Kidney glomerular epithelial cell (primary cell): ENCODE data around the gene VPS13C.

Experiments
- DNase-seq: peaks from one replicate; lab custom pipeline; 2025; lab: John Stamatoyannopoulos, UW

The VPS13C gene

DNA sequence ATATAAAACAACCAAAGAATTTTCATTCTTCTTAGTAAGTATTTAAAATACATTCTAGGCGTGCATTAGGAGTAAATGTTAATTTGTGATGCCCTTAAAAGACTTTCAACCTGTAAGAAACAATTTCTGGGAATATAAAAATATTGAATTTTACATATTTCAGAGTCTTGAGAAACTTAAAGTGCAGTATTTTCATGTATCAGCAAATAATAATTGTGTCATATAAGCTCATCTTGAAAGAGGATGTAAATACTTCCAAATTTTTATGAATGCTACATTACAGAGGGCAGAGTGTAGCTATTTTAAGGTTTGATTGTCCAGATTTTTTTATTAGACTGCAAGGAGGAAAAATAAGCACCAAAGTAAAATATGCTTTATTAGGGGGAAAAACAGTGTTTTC, 207.1 kb downstream of the VPS13C start:
- no peak for DNase-seq

GRCh38 chr15:61851955-61852354, 208.3 kb downstream of the VPS13C start:
- DNase-seq, result no peak

- DNase-seq, result no peak
Observed at GRCh38 chr15:61849447-61849846, 210.8 kb downstream of the VPS13C start.

DNA sequence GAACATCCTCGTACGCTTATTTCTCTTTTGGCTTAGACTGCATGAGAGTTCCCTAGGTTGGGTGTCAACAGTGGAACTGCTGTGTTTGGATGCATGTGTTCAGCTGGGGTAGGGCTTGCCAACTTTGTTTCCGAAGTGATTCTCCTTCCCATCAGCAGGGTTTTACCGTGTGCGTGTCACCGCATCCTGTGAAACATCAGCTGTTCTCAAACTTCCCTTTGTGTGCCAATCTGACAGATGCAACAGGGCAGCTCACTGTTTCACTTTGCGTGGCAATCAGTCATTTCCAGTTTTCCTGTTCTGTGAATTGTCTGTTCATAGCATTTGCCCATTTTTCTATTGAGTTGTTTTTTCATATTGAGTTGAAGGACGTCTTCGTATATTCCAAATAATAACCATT, 218.8 kb downstream of the VPS13C start:
- no peak for DNase-seq

DNA sequence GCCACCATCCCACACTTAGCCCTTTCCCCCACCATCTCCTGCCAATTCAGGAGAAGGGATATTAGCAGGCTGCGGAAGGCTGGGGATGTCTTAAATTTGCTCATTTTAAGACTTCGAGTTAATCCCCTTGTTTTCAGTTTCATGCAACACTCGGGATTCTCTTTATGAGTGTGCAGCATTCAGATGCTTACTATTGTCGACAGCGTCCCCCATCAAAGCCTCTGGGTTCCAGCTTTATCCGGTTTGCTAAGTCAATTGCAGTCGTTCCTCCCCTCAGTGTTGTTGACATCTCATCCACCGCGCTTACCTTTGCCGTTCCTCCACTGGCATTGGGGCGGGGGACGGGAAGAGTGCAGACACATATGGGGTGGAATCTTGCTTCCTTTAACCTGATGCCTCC, 220.2 kb downstream of the VPS13C start:
- no peak for DNase-seq

DNA sequence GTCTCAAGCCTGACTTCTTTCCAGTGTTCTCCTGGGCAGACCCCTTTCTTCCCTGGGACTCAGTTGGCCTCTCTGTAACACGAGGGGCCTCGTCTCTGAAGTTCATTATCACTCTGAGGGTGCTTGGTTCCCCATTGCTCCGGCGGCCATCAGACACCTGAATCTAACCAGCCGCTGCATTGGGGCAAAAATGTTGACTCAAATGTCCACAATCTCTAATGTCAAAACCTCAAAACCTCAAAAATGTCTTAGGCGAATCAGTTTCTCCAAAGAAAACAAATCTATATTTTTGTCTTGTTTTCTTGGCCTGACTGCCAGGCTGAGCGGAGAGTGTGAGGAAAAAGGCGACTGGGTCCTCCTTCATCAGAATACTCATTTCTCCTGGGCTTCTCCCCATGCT, 220.7 kb downstream of the VPS13C start:
- DNase-seq, result peak; percentile 6

DNA sequence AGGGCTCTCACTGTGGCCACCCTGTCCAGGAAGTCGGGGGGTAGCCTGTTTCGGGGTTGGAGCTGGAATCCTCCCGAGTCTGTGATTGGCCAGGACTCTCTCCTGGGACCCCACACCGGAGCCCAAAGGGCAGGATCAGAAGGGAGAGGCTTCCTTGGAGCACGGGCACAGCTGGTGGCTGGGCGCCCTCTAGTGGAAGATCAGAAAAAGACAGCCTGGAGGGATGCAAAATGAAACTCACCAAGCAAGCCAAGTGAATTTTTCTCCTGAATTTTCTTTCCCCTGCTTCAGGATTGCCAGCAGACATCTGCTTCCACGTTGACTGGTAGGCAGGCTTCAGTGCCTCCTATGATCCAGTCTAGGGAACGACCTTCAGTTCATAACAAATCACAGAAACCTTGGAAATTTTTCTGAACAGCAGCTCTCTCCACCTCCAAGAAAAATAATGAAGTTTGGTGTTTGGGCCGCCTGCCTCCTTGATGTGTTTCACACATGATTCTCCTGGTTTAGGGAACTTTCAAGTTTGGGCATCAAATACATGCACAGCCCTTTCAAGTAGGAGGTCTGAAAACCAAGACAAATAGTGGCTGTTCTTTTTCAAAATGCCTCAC, 224.6 kb downstream of the VPS13C start:
- DNase-seq, result peak; percentile 35

GRCh38 chr15:61835029-61835428, 225.2 kb downstream of the VPS13C start:
- no peak for DNase-seq

- peak; percentile 37 for DNase-seq
Observed at GRCh38 chr15:61834076-61834697, 226.1 kb downstream of the VPS13C start.

DNA sequence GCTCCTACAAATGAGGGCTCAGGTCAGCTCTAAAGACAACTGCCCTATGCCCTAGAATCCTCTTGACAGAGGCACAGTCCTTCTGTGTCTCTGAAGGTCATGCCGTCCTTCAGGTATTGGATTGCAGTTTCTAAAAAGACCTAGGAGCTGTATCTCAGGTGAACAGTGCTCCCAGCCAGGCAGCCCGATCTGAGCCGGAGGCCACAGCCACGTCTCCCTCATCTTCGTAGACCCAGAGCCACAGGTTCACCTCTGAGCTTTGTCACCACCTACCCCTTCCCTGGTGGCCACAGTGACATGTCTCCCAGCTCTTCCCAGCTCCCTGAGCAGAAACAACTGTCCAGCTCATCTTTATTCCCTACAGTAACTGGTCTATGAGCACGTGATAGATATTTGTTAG, 228.0 kb downstream of the VPS13C start:
- no peak for DNase-seq

DNA sequence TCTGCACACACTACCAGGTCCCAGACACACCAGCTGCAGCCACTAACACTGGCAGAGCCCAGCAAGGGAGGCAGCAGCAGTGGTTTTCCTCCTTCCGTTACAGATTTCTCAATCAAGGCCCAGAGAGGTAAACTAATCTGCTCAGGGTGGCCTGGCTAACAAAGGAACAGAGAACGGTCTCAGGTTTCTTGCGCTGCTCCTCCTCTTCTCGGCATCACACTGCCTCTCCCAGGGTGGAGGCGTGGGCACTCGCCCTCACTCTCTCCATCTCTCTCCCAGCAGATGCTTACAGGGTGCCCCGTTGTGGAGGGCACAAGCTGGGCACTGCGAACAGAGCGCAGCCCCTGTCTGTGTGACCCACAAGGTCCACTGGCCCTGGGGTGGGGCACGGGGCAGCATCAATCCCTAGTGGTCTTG, 228.7 kb downstream of the VPS13C start:
- DNase-seq, result no peak

DNA sequence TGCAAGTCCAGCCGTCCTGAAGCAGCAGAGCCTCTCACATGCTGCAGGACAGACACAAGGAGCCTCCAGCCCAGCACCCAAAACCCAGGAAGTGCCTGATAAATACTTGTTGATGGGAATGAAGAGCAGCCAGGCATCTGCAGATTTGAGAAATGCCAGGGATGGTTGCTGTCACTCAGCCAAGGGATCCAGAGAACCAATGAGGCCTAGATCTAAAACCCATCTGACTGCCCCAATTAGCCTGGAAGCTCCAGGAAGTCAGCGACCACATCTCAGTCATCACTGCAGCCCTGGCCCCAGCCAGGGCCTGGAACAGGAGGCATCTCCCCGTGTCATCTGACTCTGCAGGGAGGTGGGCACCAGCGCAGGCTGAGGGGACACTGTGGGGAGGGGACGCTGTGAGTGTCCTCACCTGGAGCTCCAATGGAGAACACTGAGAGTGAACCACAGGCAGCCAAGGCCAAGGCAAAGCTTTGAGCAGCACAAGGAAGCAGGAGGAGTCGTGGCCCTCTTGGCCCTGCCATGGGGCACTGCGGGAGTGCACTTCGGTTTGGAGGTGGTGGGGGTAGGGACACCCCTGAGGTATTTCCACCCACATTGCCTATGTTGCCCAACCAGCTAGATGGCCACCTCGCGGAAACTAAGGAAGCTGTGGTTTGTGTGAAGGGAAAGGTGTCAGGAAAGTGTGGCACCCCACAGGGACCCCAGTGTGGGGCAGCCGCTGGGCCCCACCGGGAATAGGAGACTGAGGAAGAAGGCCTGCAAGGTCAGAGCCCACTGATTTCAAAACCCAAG, 229.5 kb downstream of the VPS13C start:
- no peak for DNase-seq

DNA sequence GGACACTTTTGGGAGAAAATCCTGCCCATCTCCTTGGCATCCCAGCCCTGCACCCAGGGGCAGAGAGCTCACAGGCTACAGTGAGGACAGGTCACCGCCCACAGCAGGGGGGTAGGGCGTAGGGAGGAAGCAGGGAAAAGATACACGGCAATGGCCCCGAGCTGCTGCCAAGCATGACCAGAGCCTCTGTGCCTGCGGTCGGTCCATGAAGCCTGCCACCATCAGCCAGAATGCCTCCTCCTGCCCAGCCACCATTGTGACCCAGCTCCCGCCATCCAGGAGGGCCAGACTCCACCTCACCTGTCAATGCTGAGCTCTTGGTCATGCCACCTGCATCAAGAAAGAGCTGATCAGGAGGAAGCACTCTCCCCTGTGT, 230.7 kb downstream of the VPS13C start:
- no peak for DNase-seq

DNA sequence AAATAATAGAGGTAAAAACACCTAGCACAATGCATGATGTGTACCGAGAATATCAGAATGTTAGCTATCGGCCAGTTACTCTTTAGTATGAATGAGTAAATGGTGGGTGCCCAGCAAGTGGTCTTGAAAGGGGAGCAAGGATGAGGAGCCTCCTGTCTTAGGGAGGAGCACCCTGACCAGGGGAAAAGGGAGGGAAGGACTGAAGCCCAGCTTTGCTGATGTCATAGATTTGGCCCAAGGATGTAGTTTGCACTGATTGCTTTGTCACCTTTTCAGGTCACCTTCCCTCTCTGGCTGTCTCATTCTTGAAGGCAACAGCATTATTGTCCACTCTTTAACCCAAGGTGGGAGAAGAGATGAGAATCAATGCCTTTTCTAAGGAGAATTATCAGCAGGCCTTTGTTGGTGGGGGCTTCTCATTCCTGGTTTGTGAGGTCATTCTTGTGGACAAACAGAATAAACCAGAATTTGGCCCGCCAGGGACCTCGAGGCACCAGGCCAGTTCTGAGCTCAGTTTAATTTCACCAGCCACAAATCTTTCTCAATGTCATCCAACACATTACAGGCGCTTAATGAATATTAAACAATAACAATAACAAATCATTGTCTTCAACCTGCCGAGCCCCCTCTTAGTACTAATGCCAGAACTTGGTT, 231.3 kb downstream of the VPS13C start:
- DNase-seq, result no peak

DNA sequence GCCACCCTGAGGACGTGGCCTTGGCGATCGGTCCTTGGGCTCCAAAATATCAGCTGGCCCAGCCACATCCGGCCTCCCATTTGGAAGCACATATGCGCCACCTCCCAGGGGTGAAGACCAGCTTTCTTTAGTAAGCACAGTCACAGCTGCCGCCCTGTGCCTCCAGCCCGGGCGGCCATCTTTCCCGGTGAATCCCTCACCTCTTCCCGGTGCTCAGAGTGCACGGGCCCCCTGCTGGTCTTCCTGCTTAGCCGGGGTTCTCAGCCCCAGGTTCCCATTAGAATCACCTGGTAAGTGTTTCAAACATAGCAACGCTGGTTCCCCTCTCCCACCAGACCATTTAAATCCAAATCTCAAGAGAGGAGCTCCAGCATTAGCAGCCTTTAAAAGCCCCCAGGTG, 232.2 kb downstream of the VPS13C start:
- DNase-seq, result no peak

- no peak for DNase-seq
Observed at GRCh38 chr15:61827131-61827530, 233.1 kb downstream of the VPS13C start.

GRCh38 chr15:61824291-61824690, 236.0 kb downstream of the VPS13C start:
- DNase-seq, result no peak

DNA sequence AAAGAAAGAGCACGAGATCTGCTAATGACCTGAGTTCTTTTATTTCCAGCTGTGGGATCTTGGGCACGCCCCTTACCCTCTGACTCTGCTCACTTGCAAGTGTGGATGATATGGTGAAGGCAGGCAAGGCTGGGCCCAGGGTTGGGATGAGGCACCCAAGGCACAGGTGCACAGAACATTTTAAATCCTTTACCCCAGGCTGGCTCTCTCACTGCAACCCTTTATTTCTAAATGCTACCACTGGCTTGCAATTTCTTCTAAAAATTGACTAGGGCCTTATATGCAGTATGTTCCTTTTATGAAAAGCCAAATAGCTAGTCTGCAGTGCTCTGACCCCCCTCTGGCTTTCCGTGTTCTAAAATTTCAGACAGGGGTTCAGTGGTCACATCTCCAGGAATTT, 237.7 kb downstream of the VPS13C start:
- DNase-seq, result no peak

DNA sequence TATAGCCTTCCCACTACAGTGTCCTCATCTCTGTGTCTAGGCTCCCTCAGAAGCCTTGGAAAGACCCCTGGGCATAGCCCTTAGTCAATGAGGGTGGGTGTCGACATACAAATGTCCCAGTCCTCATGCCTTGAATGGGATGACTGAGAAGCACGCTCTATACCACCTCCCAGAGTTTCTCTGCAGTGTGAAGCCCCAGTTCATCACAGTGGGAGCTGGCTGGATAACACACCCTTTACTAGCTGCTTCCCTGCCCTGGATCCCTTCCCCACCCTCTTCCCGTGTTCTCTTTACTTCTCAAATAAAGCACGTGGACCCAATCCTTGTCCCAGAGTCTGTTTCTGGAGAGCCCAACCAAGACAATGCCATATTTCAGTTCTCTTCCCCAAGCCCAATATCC, 239.3 kb downstream of the VPS13C start:
- no peak for DNase-seq

DNA sequence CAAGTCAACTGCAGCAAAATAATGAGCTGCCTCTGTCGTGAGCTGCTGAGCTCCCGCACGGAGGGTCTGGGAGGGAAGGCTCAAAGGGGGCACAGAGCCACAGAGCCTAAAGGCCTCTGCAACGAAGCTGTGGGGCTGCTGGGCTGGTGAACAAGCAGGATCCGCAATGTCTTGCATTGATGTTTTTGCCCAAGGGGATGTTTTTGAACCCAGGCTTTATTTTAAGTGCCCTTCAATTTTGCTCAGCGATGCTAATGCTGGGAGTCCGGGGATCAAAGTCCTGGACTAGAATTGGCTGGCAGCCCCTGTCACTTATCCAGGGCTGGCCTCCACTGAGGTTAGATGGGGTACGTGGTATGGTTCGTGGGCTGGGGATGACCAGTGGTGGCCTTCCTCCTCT, 240.0 kb downstream of the VPS13C start:
- no peak for DNase-seq

DNA sequence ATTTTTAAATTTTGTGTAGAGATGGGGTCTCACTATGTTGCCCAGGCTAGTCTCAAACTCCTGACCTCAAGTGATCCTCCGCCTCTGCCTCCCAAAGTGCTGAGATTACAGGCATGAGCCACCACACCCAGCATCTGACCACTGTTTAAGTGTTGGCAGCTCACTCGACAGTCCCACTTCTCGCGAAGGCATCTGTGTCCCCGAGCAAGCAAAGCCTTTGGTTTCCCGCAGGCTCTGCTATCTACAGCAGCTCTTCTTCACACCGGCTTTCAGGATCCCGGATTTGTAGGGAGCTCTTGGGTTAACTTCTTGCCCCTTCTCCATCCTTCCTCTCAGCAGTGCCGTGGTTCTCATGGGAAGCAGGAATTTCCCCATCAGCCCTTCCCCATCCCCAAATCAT, 240.9 kb downstream of the VPS13C start:
- DNase-seq, result no peak

DNA sequence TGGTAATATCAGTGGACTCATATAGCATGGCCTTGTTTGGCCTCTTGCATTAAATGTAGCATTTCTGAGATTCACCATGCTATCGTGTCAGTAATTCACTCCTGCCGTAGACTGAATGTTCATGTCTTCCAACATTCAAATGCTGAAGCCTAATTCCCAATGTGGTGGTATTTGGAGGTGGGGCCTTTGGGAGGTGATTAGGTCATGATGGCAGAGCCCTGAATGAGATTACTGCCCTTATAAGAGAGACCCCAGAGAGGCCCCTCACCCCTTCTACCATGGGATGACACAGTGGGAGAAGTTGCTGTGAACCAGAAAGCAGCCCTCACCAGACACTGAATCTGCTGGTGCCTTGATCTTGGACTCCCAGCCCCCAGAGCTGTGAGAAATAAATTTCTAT, 241.4 kb downstream of the VPS13C start:
- no peak for DNase-seq

- DNase-seq, result no peak
Observed at GRCh38 chr15:61816856-61817255, 243.4 kb downstream of the VPS13C start.
